HG03066 (cell line): ENCODE measurements around the gene GRIP1.
A peak's percentile ranks its signal among the peaks of the same experiment; 100 is the strongest.
"Not testable (repeated sequence)": the region's sequence is repeated elsewhere in the genome, so short reads cannot be mapped to it uniquely, and the experiment has no call there.

ENCODE experiments used
- ATAC-seq: cut with Tn5 transposase; IDR thresholded peaks from one replicate; pipeline ENCODE4 v1.9.1; 2021; ENCODE audit warnings: low read depth; ENCODE audit not compliant: unreplicated experiment

GRIP1 gene

DNA sequence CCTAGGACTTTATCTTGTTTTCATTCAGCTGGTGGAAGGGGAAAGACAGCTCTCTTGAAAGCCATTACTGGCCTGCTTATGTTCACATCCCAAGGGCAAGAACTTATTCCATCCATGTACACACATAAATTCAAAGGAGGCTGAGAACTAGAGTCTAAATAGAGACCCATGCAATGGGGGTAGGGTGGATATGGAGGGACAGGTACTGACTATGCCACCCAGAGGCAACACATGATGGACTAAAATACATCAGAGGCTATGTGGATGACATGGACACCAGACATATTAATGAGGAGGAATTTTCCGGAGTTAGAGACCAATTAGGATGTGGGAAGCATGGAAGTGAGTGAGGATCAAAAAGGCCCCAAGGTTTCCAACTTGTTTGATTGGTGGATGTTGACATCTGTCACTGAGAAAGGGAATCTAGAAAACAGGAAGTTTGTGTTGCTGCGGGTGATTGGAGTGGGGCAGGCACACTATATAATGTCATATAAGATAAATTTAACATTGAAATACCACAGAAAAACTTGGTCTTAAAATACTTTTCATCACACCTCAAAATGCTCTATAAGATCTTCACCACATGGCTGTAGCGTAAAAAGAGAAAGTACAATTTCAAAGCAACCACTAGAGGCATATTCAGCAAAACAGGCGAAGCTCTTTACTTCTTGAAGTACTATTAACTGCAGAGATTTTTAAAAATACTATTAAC is 130.4 kb downstream of the GRIP1 start:
- no peak for ATAC-seq

DNA sequence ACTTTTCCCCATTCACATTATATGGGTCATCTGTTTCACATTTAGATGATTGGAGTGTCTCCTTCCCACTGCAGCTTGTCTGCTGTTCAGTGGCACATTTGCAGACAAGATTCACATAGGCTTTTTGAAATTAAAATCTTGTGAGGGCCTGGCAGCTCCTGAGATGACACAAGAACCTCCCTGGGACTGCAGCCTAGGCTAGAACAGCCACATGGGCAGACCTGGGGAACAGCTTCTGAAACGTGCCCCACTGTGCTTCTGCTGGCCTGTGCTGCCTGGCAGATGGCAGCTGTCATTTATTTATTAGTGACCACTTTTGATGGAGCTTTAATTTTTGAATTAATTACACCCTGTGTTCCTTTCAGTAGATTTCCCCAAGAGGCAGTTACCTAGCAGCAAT is 137.4 kb downstream of the GRIP1 start:
- ATAC-seq, result no peak

DNA sequence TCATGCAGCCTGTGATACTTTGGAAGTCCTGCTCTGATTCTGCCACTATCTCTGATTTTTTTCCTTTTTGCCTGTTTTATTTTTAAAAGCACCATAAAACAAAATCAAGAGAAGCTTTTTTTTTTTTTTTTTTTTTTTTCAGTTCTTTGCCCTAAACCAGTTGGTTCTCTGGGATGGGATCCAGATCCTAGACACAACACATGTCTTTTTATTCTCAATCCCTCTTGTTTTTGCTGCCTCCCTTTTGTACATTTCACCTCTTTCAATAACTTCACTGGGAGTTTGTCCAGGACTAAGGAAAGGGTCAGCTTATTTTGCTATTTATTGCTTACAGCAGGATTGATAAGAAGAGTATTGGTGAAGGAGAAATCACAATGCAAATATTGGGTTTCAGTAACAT is 139.4 kb downstream of the GRIP1 start:
- no peak for ATAC-seq

DNA sequence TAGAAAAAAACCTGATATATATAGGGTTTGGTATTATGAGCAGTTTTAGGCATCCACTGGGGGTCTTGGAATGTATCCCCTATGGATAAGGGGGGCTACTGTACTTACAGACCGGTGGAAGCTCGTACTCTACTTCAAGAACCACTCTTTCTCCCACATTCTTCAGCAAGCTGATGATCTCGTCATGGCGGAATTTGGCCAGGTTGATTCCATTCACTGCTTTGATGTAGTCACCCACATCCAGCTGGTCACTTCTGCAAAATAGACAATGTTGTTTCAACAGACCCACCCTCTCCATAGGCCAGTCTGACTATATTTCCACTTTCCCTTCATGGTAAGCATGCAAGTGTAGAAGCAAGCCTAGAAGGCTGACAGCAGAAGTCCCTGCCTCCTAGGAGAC is 139.9 kb downstream of the GRIP1 start:
- ATAC-seq, result no peak

DNA sequence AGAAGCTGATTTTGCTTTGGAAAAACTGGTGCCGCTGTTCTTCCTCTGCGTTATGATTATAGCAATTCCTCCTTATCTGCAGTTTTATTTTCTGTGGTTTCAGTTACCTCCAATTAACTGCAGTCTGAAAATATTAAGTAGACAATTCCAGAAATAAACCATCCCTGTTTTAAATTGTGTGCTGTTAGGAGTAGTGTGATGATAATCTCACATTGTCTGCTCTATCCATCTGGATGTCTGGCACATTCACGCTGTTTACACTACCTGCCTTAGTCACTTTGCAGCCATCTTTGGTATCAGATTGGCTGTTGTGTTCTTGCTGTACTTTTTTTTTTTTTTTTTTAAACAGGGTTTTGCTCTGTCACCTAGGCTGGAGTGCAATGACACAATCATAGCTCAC is 141.0 kb downstream of the GRIP1 start:
- ATAC-seq, result no peak

DNA sequence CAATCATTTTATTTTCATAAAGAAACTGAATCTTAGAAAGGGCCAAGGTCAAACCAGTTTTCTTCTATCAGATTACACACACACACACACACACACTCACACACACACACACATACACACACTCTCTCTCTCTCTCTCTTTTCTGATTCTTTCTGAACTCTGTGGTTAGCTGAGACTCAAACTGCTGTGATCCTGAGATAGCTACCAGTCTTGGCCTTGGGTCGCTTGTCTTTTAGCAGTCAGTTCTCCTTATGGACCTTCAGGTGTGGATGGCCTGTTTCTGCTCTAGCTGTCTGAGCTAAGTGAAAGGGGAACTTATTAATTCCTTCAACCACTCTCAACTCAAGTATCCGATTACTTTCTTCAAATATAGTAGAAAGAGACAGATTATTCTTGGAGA is 145.1 kb downstream of the GRIP1 start:
- no peak for ATAC-seq

DNA sequence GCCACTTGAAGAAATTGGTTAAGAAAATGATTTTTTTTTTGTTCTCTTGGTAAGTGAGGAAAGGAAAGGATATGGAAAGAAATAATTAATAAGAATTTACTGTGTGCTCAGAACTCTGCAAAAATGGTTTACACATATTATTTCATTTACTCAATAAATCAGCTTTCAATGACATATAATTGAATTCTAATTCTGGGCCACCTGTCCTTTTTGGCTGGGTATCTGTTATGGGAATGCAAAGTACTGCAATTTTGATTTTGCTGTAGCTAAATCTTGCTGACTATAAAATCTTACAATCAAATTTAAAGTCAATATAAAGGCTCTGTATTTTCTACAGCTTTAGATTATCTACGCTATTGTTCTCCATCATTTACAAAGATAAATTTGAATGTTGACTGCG is 147.1 kb downstream of the GRIP1 start:
- ATAC-seq, result no peak

DNA sequence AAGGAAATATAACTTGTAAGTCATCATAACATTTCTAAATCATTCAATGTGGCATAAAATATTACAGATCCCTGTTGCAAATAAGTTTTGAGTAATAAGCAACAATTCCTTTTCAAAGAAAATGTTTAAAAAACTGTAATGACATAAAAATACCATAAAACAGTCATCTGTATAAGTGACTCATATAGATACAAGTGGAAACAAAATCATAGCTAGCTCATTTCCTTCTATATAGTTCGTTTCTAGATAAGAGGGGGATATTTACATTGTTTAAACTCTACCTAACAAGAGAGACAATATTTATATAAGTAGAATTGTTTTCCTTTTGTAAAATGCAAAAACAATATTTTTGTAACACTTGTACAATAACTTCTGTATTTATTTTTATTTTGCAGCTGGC is 148.9 kb downstream of the GRIP1 start:
- ATAC-seq, result no peak

DNA sequence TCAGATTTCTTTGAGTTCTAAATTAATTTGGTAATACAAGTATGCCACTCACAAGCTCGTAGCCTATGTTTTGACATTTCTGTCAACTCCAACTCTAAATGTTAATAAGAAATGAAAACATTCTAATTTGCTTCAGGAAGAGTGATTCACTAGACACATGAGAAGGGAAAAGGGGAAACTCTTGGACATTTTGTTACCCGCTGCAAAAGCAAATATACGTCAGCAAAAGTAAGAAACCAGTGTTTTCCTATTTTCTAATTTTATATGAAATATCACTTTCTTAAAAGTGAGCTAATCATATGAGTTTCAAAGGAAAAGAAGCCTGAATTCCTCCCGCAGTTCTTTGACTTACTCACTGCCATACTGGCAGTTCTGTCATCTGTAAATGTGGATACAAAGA is 162.3 kb downstream of the GRIP1 start:
- no peak for ATAC-seq

DNA sequence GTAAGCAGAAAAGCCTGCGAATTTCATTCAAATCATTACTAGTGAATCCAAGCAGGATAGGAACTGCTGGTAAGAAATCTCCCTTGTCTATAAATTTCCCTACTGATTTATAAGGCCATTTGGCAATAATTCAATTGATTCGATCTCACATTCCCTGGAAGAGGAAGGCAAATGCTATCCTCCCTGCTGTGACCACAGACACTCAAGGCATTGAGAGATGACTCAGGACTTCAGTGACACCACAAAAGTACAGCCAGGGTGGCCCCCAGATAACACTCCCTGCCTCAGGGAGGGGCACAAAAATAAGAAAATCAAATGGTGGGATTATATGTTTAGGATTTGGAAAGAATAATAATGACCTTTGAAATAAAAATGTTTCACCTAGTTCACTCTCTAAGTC is 162.7 kb downstream of the GRIP1 start:
- no peak for ATAC-seq

DNA sequence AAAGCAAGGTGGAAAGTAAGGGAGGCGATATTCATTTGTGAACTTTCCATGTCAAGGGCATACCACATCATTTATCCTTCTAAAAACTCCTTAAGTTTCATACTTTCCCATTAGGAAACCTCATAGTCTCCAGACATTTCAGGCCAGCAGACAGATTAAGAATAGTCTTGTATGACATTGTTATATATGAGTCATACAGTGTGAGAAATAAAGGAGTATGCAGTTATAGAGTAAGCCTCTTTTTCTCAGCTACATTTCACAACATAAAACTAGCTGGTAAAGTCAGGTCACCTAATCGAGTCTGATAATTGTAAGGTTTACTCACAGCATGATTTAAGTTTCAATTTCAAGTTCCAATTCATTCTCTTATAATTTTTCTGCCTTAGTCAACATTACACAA is 164.3 kb downstream of the GRIP1 start:
- ATAC-seq, result no peak

DNA sequence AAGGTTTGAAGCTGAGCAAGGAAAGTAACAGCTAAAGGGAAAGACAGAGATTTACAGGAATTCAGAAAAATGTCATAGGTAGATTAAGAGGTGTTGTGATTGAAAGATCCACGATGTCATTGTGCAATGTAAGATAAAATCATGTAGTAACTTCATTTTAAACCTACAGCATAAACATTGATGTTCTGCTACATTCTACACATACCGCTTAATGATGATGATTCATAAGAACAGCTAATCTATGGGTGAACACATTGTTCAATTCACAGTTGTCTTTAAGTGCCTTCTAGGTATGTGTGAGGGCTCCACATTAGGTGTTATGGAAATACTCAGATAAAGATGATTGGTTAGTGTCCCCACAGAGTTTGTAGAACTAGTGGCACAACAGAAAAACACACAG is 170.9 kb downstream of the GRIP1 start:
- no peak for ATAC-seq

DNA sequence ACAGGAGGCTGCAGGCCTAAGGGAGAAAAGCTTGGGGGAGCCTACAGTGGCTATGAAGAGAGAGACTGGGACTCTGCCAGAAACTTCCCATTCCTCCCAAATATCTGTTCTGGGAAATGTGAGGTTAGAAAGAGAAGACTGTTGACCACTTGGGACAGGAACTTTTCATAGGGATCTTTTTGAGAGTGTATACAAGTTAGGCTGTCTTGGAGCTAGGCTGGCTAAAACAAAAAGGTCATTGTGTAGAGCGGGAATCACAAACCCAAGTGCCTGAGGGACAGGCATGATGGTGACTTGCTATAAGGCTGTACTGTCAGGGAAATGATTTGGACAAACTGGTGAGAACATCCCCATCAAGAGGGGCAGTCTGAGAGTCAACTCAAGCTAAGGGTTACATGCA is 175.1 kb downstream of the GRIP1 start:
- ATAC-seq, result no peak

DNA sequence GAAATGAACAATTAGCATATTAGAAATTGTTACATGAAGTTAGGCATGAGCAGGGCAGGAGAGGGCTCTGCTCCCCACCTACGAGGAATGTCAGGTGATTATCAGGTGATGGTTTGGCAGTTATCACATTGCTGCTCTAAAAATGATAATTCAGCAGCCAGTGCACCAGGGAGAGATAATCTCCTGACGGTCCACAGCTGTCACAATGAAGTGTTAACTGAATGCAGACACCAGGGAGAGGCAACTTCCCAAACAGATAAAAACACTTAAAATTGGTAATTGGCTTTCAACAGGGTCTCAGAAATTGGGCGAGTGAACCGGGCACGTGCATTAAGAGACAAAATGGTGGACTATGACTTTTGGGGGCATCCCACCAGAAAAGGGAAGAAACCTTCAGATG is 176.0 kb downstream of the GRIP1 start:
- no peak for ATAC-seq

DNA sequence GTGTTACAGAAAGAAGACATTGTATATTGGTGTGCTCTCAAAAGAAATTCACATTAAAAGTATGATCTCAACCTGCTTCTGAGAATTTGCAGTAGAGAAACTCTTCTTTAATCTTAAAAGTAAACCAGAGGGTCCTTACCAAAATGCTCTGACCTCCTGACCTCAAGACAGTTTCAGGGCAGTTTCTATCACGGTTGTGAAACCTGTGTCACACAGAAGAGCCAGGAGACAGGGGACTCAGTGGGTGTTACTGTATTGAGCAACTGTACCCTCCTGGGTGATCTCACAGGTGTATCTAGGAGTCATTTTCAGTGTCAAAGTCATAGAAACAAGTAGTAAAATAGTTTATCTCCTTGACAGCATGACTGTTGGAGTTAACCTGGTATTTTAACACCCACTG is 178.0 kb downstream of the GRIP1 start:
- ATAC-seq, result peak; percentile 86

DNA sequence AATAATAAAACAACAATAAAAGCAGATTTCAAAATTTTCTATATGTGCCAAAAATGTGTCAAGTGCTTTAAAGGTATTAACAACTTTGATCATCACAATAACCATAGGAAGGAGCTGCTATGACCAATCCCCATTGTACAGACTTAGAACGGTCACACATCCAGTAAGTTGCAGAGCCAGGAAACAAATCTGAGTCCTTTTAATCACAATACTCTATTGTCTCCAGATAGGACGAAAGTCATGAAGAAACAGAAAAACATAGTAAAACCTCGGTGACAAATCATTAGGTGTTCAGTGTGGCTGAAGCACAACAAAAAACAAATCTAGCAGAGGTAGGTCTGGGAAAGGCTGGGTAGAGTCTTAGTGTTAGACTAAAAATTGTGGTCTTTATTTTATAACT is 178.8 kb downstream of the GRIP1 start:
- ATAC-seq, result no peak

DNA sequence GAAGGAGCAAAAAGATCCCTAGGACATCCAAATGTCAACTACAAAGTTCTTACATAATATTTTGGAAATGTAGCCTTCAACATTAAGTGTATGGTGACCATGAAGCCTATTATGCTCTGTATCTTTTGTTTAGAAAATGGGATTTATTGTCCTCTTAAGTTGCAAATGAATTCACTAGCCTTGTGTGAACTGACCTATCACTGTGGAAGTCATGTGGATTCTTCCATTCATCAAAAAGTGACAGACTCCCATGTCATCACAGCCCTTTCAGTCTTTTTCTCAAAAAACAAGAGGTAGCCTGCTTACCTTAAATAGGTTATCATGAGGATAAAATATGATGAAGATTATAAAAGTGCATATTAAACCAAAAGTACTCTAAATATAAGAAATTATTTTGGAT is 179.9 kb downstream of the GRIP1 start:
- ATAC-seq, result no peak

DNA sequence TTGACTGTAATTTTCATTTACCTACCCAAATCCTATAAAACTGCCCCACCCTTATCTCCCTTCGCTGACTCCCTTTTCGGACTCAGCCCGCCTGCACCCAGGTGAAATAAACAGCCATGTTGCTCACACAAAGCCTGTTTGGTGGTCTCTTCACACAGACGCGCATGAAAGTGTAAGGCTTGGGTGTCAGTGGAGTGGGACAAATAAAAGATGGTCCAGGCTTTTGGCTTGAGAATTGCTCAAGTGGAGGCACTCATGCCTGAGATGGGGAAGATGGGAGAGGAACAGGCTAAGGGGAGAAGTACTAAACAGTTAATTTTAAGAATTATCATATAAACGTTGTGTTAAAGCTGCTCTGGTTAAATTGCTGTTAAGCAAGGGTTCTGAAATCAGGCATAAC is 180.8 kb downstream of the GRIP1 start:
- ATAC-seq, result not testable (repeated sequence)

DNA sequence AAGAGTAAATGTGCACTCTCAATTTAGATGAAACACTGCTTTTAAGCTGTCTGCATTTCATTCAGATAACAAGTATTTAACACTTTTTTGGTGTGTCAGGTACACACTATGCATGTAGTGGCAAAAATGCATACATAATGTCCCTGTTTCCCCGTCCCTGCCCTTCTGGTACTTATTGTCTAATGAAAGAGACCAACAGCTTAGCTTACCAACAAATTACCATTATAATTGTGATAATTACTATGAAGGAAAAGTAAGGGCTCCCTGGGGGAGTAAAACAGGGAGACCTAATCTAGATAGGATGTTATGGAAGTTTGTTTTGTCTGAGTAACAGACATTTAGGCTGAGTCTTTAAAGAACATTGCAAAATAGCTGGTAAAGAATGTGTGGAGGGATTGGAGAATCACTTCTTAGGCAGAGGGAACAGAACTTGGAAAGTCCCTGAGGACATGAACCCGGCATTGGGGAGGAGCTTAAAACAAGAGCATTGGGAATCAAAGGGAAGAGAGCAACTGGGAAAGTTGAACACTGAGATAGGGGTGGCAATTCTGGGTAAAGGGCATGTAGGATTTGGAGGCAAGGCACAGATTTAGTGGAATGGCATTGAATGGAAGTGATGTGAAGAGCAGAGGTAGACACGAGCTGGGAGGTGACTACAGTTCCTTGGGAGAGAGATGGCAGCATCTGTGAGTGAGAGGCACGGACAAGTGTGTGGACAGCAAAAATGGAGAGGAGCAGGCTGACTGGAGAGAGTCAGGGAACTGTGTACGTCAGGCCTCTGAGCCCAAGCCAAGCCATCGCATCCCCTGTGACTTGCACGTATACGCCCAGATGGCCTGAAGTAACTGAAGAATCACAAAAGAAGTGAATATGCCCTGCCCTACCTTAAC is 181.6 kb downstream of the GRIP1 start:
- no peak for ATAC-seq

DNA sequence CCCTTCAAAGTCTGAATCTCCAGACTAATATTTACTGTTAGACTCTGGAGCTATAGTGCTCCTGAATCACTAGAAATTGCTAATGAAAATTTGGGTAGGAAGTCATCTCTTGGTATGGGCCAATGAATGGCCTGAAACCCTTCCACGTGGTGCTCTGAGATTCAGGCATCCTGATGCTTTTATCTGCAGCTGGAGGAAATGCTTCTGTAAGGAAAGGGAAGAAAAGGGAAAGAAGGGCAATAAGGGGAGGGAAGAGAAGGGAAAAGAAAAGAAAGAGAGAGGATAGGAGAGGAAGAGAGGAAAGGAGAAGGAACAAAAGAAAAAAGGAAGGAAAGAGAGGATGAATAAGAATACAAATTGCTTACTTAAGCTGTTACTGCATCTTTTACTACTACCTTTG is 182.3 kb downstream of the GRIP1 start:
- ATAC-seq, result no peak

DNA sequence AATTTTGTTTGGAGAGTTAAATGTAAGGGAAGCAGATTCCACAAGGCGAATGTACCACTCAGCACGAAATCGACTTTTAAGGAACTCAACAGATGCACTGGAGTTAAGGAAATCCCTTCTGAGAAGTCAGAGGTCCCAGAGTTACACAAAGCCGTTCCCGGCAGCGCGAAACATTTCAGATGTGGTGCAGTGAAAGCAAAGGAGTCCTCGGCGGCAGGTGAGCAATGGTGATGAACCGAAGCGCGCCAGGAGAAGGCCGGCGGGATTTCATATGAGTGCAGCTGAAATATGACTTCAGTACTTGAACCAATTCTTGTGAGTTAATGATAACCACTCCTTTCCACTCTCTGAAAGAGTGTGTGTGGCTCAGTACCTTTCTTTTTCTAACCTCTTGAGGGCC is 183.2 kb downstream of the GRIP1 start:
- ATAC-seq, result no peak

DNA sequence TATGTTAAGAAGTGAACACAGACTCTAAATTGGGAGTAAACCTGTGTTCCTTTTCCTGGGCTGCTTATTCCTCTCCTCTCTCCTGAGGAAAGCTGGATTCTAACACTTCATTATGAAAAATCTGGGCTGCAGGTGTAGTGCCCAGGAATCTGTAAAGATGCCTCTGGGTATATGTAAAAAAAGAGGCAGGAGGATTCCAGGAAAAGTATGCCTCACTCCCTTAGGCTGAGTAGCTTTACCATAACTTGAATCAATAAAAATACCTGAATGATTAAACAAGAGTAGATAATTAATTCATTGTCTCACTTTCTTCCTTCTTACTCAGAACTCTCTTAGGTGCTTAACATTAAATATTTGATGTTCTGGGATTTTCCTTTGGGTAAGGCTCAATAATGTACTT is 185.1 kb downstream of the GRIP1 start:
- ATAC-seq, result no peak
